GM18867 (cell line): ENCODE data around the gene CLEC10A.

Source experiments
- ATAC-seq: cut with Tn5 transposase; IDR thresholded peaks from one replicate; pipeline ENCODE4 v1.9.1; 2021; ENCODE audit warnings: mild to moderate bottlenecking, moderate library complexity; ENCODE audit not compliant: unreplicated experiment

The CLEC10A gene

GRCh38 chr17:7042501-7043181 lies 37.4 kb downstream of the CLEC10A start:
- no peak for ATAC-seq

DNA sequence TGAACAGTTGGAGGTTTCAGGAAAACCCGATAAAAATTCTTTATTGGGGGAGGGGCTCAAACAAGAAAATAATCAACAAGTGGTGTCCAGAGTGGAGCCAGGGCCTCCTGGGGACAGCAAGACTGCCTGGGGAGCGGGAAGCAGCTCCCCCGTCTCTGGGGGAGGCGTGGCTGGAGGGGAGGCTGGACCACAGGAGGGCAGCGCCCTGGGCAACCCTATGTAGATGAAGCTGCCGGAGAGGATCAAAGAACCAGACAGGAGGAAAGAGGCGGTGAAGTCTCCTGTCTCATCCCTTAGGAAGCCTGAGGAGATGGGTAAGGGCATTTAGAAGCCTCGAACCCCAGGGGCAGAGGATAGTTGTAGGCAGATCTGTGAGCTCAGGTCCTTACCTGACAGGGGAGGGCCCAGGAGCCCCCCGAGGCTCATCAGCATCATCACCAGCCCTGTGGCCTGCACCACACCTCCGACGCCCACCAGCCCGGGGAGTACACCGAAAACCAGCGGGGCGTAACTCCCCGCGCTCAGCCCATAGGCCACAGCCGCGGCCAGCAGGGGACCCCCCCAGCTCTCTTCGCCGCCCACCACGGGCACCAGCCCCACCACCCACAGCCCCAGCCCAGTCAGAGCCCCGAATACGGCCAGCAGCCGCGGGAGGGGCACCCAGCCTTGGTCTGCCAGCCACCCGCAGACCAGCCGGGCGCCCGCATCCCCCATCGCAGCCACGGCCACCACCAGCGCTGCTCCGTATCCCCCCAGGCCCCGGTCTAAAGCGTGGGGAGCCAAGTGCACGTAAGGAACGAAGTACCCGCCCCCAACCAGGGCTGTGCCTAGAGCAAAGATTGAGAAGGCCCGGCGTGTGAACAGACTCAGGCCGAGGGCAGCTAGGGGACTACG lies 38.2 kb downstream of the CLEC10A start:
- no peak for ATAC-seq

GRCh38 chr17:7039832-7040231 lies 40.2 kb downstream of the CLEC10A start:
- no peak for ATAC-seq

DNA sequence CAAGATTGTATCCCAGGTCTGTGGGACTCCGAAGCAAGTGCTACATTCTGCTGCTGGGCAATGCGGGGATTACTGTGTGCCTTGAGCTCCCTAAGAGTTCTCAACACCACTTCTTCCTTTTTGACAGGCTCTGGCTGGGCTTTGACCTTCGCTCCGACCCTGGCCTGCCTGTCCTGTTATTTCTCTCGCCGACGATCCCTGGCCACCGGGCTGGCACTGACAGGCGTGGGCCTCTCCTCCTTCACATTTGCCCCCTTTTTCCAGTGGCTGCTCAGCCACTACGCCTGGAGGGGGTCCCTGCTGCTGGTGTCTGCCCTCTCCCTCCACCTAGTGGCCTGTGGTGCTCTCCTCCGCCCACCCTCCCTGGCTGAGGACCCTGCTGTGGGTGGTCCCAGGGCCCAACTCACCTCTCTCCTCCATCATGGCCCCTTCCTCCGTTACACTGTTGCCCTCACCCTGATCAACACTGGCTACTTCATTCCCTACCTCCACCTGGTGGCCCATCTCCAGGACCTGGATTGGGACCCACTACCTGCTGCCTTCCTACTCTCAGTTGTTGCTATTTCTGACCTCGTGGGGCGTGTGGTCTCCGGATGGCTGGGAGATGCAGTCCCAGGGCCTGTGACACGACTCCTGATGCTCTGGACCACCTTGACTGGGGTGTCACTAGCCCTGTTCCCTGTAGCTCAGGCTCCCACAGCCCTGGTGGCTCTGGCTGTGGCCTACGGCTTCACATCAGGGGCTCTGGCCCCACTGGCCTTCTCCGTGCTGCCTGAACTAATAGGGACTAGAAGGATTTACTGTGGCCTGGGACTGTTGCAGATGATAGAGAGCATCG lies 41.8 kb downstream of the CLEC10A start:
- no peak for ATAC-seq

GRCh38 chr17:7035591-7036368 lies 44.3 kb downstream of the CLEC10A start, which contains the start of gene SLC16A13:
Gene SLC16A13 (plus strand): TSS chr17:7036015. CDS start chr17:7036383, 368 bp downstream.
- peak; percentile 90 for ATAC-seq

- peak; percentile 17 for ATAC-seq
Observed at GRCh38 chr17:7034955-7035590, 45.0 kb downstream of the CLEC10A start.

- ATAC-seq: no peak
Observed at GRCh38 chr17:7029659-7030058, 50.4 kb downstream of the CLEC10A start.

DNA sequence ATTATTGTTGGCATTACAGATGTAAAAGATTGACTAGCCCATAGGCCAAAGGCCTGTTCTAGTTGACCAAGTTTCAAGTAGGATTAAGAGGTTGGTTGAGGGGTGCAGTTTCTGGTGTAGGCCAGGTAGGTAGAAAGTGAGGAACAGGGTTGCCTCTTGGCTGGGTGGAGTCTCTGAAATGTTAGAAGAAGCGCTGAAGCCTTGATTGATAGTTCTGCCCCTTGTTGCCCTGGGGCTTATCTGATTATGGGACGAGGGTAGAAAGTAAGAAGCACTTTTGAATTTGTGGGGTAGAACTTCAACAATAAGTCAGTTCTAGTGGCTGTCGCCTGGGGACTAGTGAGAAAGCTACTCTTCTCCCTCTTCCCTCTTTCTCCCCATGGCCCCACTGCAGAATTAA lies 51.0 kb downstream of the CLEC10A start:
- no peak for ATAC-seq

- no peak for ATAC-seq
Observed at GRCh38 chr17:7027335-7027734, 52.7 kb downstream of the CLEC10A start.

DNA sequence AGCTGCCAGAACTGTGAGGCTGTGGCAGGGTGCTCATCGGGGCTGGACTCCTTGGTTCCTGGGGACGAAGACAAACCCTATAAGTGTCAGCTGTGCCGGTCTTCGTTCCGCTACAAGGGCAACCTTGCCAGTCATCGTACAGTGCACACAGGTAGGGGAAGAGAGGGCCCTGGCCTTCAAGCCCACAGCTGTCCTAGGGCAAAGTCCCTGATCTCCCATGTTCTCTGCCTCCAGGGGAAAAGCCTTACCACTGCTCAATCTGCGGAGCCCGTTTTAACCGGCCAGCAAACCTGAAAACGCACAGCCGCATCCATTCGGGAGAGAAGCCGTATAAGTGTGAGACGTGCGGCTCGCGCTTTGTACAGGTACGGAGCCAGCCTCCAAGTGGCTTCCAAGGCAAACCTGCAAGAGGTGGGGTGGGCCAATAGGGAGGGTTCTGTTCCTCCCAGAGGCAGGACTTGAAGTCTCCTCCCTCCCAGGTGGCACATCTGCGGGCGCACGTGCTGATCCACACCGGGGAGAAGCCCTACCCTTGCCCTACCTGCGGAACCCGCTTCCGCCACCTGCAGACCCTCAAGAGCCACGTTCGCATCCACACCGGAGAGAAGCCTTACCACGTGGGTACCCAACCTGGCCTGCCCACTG lies 53.5 kb downstream of the CLEC10A start:
- no peak for ATAC-seq

GRCh38 chr17:7025245-7025644 lies 54.8 kb downstream of the CLEC10A start:
- ATAC-seq: no peak
